Fibroblast of lung (primary cell): ENCODE measurements around the gene OR52E8.

ENCODE experiments used
- CTCF ChIP-seq, 2 donors: IDR thresholded peaks in 1 of 2; conservative IDR thresholded peaks in 1 of 2; 1 replicate in 1 of 2; 2 replicates in 1 of 2; pipeline ENCODE4 v1.5.1; 2011 to 2012; ENCODE audit warnings: low read length in 2 of 2, control low read depth in 1 of 2, inconsistent platforms in 1 of 2, low read depth in 1 of 2, mild to moderate bottlenecking in 1 of 2
- EZH2 ChIP-seq: IDR thresholded peaks from 2 replicates; pipeline ENCODE4 v1.5.1; 2012; ENCODE audit warnings: low read length, control low read depth, mild to moderate bottlenecking; ENCODE audit errors: missing control alignments

DNA sequence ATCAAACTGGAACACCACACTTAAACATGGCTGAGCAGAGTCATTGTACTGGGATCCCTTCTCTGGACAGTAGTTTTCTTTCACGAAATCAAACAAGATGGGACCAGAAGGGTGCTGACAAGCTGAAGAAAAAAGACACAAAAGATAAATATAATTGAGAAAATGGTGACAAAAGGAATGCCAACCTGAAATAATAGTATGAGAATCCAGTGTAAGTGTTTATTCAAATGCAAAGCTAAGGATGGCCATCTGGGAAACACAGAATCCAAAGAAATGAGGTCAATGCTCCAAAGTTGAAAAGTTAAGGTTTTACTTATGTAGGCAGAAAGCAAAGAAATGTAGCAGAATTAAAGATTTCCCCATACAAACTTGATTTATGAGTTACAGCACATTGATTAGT is 30.2 kb upstream of the OR52E8 start:
- TF ChIP-seq CTCF (conservative IDR thresholded peaks at IDR 0.05 in 1 of 2, IDR thresholded peaks at IDR 0.05 in 1 of 2; ENCODE audit: low read depth in 1 of 2, low read length in 2 of 2) (no peak), EZH2 (no peak)
